RKO (cell line): ENCODE measurements around the gene LGSN.
"Not testable (repeated sequence)": the region's sequence is repeated elsewhere in the genome, so short reads cannot be mapped to it uniquely, and the experiment has no call there.

Source experiments
- DNase-seq: peaks from one replicate; pipeline ENCODE4 v3.0.0-alpha.2; 2016; ENCODE audit warnings: low spot score

The LGSN gene

GRCh38 chr6:63236398-63236817 lies 83.4 kb downstream of the LGSN start:
- DNase-seq, result no peak

GRCh38 chr6:63230511-63230910 lies 89.3 kb downstream of the LGSN start:
- DNase-seq, result not testable (repeated sequence)

GRCh38 chr6:63230027-63230426 lies 89.8 kb downstream of the LGSN start:
- DNase-seq, result not testable (repeated sequence)

GRCh38 chr6:63227928-63228894 lies 91.6 kb downstream of the LGSN start:
- DNase-seq, result not testable (repeated sequence)

- not testable (repeated sequence) for DNase-seq
Observed at GRCh38 chr6:63225987-63226386, 93.8 kb downstream of the LGSN start.
